ENCODE results near the gene DENND1B. TPM values are rescaled to one million over a fixed set of nuclear protein-coding genes. Genes with fewer than 3 reads are reported as not detected.
"Not testable (repeated sequence)": the region's sequence is repeated elsewhere in the genome, so short reads cannot be mapped to it uniquely, and the experiment has no call there.

Gene DENND1B
- polyA plus RNA-seq, 4 donors: 11.2 to 14.6 (median 14.0) TPM

DNA sequence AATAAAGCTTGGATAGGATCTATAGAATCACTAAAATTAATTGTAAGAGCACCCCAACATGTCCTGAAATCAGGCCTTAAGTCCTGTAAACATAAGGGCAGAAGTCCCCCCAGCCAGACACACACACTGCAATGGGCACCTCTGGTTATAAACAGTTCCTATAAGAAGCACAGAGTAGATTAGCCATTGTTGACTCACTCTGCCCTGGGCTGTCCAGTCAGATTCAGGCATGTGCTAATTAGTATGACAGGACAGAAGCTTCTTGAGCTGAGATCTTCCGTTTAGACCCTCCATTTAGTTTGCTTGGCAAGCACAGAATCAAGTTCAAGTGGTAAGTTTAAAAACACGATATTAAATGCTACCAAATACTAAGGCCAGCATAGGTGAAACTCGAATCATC is 11.8 kb upstream of the DENND1B start:
- DNase-seq (ENCODE audit: low read depth in 4 of 4, low spot score in 3 of 4): no peak

DNA sequence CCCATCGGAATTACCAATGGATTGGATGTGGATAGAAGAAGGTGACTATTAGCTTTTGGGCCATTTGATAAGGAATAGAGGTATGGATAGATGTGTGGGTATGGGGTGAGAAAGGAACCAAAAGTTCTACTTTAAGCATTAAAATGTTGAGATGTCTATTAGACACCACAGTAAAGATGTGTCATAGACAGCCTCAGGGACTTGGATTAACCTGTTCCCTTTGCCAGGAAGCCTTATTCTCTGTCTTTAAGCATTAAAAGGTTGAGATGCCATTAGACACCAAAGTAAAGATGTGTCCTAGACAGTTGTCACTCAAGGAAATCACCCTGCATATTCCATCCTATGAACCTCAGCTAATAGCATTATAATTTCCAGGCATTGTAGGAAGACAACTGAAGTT is 11.0 kb upstream of the DENND1B start:
- no peak for DNase-seq (ENCODE audit: low read depth in 4 of 4, low spot score in 3 of 4)

DNA sequence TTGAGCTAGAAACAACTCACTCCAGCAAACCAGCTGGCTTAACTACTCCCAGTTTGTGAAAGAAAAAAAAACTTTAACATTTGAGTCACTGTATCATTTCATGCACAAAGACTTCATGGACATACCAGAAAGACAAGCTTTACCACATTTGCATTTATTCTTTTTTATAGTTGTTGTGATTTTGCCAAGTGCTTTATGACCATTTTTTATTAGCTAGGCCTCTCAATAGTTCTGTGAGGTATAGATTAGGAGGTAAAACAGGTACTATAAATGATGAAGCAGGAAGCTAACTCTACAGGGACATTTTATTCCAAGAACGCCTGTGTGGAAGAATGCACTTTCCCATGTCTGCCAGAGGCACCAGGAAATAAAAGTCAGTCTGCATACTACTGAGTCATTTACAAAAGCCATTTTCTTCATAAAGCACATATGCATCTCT is 8.2 kb upstream of the DENND1B start:
- DNase-seq (ENCODE audit: low read depth in 4 of 4, low spot score in 3 of 4): peak in 1 of 4 donors; percentile 5

DNA sequence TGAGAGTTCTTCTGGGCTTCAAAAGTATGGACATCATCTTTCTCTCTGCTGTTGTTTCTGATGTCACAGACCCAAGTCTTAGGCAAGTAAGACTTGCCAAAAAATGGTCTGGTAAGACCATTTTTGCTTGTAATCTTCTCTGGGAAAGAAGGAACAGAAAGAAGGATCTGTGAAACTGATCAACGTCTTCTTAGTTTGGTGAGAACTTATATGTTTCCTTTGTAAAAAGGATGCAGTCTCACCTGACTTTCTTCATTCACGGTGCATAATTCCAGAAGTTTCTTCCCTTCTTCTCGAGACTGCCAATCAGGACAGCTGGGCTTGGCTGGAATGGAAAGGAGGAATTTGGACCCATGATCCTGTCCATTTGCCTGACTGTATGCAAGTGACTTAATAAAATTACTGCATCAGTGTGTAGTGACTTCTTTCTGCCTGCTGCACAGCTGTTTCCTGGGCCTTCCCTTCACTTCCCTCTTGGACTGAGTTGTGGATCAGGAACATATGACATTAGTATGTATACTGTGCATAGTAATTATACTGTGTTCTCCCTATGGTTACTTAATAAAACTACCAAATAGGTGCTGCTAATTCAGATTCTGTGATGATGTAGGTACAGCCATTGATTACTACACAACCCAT is 7.6 kb upstream of the DENND1B start:
- no peak for DNase-seq (ENCODE audit: low read depth in 4 of 4, low spot score in 3 of 4)

DNA sequence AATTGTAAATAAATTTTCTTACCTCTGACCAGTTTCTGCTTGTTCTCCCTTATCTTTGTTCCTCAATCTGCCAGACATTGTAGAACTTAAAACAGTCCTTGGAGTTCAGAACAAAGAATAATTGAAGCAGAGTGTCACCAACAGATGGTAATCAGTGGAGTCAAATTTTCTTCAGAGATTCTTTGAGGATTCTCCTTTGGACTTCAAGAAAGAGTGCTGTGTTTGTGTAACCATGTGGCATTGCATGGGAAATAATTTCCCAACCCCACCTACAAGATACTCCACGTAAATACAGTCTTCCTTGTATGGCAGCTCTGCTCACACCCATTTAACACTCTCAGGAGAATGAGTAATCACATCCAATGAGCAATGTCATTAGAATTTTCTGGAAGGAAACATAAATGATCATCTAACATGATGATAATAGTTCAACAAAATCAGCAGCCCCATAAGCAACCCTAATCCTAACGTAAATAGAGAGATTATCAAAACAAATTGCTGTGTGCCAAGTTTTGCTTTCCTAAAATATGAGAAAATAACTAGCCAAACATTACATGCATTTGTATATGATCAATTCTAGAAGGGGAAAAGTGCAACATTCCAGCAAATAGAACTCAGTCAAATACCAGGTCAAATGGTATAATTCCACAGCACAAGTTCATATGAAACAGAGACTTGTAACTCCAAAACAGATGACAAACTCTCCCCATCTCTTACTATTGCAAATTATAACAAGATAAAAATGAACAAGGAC is 6.9 kb upstream of the DENND1B start:
- no peak for DNase-seq (ENCODE audit: low read depth in 4 of 4, low spot score in 3 of 4)

DNA sequence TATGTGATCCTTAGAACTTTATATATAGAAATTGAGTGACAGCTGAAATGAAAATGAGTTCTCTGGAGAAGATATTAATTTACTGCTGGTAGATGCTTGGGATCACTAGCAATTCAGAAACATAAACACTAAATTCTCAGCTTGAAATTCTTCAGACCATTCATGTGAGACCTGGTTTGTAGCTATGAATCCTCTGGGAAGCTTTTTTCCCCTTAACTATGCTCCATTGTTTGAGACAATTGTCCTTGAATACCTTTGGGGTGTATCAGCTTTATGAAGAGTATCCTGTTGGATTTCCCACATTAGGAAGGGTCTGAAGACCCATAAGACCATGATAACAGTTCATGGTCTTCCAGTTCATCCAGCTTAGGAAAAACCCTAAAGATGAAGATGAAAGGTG is 4.6 kb upstream of the DENND1B start:
- no peak for DNase-seq (ENCODE audit: low read depth in 4 of 4, low spot score in 3 of 4)

DNA sequence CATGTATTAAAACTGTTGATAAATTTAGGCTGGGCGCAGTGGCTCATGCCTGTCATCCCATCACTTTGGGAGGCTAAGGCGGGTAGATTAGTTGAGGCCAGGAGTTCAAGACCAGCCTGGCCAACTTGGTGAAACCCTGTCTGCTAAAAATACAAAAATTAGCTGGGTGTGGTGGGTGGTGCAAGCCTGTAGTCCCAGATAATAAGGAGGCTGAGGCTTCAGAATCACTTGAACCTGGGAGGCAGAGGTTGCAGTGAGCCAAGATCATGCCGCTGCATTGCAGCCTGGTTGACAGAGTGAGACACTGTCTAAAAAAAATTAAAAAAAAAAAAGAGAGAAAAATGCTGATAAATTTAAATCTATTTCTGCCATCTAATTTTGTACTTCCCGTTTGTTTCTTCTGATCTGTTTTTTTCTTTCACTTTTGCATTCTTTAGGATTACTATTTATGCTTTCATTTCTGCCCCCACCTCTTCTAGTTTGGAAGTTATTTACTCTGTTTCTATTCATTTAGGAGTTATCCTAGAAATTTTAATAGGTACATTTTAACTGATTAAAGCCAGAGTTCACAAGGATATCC is 3.2 kb upstream of the DENND1B start:
- no peak for DNase-seq (ENCODE audit: low read depth in 4 of 4, low spot score in 3 of 4)

DNA sequence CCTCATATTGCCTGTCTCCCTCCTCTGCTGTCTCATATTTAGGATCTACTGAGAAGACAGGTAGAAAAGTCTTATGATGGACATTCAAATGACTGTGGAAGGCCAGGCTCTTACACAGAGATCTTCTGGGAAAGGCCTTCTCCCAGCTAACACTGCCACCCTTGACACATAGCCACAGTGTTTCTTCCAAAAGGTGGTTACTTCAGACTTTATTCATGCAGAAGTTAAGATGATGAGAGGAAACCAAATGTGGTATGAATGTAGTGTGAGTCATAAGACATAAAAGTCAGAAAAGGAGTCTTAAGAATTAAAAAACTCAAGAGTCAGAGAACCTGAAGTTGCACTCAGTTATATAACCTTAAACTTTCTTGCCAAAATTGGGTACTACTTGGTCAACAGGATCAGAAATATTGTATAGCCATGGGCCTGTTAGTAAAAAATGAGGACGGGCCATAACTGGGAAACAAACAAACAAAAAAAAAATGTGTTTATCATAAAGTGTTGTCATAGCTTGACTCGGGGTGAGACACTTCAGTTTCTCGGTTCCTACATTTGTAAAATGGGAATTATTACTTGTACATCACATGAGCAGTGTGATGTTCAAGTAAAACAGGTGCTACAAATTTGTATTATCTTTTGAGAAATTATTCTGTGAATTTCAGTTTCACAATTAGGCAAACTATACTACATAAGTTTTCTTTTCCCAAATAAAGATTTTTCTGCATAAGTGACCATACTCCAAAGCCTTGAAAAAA is 1.2 kb upstream of the DENND1B start:
- no peak for DNase-seq (ENCODE audit: low read depth in 4 of 4, low spot score in 3 of 4)

DNA sequence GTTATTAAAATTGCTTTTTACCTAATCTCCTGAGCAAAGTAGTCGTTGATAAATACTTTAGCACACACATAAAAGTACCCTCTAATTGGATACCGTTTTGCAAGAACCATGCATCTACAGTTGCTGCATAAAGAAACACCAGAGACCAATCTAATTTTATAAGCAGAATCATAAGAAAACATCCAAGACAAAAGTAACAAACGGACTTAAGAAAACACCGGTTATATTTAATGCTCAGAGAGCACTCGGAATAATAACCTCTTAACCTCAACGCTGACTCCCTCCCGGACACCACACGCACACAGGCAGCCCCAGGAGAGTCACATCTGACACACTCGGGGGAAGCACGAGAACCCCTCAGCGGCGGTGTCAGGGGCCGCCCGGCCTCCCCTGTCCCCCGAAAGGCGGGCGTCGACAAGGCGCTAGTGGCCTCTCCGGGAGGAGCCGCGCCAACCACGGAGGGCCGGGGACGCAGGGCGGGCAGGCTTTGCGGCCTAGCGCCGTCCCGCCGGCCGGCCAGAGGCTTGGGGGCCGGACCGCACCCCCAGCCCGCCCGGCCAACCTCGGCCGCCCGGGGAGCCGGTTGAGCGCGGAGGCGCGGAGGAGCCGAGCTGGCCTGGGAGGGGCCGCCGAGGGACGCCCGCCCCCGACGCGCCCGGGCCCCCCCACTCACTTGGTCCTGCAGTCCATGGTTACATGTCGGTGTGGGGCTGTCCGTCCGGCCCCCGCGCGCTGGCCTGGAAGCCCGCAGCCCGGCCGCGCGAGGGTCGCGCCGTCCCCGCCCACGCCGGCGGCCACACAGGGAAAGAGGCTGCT is 606 bp downstream of the DENND1B start:
- DNase-seq (ENCODE audit: low read depth in 4 of 4, low spot score in 3 of 4): peak; percentile 13 to 33 (median 26)

DNA sequence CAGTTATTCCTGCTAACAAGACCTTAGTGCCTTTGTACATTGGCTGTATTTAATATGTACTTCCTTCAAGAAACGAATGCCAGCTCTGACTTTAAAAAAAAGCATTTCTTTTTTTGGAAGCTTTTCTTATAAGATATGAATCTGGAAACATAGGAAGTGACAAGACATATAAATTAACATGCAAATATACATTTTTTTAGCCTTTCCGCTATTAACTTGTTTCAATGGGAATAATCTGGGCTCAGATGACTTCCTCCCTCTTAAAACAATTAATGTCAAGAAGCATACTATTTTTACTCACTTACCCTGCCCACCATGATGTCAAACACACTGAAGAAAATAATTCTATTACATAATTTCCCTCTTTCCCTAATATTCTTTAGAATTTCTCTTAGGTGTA is 1.4 kb downstream of the DENND1B start:
- no peak for DNase-seq (ENCODE audit: low read depth in 4 of 4, low spot score in 3 of 4)

DNA sequence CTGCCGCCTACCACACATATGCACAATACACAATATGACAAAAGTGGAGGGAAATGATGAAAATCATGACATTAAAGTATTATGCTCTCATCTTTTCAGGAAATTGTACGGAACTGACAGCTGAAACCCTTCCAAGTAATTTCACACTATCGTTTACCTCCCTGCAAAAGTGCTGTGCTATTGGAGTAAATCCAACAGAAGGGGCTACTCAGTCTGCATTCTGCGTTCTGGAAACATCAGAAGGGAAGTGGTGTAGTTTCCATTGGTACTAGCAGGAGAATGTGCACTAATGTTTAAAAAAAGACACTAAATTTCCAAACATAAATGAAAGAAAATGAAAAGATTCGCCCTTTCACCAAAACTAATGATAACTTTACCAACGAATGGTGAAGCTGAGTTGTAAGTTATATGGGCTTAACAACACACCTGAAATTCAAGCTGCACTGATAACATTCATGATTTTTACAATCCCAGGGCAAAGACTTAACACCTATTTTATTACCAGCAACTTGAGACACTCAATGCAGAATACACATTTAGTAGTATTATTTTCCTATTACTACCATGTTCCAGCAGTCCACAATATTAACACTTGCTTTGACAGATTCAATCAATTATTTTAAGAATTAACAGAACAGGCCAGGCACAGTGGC is 3.2 kb downstream of the DENND1B start:
- no peak for DNase-seq (ENCODE audit: low read depth in 4 of 4, low spot score in 3 of 4)

DNA sequence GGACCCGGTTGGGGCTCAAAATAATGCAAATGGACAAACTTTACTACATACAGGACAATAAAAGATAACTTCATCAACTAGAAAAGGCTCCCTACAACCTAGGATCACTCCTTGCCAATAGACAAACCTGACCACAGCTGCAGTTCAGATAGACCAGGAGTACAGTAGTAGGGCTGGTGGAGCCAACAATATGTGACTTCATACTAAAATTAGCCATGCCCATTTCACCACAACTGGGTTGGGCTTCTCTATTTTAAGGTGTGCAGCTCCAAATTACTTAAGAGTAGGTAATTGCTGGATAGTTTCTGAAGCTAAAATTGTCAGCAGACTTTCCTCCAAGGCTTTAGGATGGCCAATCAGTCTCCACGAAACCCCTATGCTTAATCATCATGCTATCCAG is 3.9 kb downstream of the DENND1B start:
- DNase-seq (ENCODE audit: low read depth in 4 of 4, low spot score in 3 of 4): no peak

DNA sequence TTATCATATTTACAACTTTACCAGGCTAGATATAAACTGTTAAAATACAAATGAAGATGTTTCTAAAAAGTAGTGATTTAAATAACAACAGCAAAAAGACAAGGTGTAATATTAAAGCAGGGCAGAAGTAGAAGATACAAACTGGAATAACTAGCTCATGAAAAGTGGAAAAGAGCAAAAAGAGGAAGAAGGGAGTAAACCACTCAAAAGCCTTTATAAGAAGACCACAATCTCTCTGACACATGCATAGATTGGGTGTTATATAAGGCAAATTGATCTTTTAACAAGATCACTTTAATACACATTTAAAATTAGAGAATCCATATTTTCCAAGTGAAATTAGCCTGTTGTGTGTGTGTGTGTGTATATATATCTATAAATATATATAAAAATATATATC is 5.0 kb downstream of the DENND1B start:
- DNase-seq (ENCODE audit: low read depth in 4 of 4, low spot score in 3 of 4): no peak

DNA sequence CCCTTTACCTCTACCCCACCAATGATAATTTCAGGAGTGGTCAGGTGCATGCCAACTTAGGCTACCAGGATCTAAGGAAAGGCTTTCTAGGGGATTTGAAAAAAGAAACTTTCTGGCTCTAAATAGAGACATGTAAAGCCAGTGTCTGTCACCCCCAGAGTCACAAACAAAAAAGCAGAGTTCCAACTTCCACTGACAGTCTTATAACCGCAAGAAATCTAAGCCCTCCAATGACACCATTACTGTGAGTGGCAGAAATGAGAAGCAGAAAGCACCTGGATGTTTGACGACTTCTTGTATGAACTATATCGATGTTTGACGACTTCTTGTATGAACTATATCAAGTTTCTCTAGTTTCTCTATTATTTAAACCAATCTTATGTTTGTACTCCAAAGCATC is 6.0 kb downstream of the DENND1B start:
- no peak for DNase-seq (ENCODE audit: low read depth in 4 of 4, low spot score in 3 of 4)

DNA sequence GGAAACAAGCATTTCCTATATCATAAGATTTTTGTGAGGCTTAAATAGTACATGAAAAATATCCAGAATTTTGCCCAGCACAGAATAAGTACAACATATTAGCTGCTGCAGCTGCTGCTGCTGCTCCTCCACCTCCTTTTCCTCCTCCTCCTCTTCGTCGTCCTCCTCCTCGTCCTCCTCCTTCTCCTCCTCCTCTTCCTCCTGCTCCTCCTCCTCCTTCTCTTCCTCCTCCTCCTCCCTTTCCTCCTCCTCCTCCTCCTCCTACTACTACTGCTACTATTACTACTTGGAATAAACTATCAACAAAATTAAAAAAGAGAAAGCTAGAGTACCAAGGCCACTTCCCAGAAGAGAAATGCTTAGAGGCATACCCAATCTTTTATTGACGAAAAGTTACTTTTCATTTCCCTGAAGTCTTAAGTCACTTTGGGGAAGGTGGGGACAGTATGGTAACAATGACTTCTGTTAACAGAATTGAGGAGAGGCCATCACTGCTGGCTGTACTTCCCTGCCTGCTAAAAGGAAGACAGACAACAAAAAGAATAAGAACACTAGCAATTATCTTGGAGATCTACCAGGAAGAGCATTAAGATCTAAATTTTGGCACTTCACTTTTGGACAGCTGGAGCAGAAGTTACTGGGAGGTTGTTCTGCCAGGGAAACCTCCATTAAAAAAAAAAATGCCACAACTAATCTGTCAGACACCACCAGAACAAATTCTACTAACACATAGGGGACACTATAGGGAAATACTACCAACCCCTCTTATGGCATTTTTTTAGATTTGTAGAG is 7.1 kb downstream of the DENND1B start:
- no peak for DNase-seq (ENCODE audit: low read depth in 4 of 4, low spot score in 3 of 4)

DNA sequence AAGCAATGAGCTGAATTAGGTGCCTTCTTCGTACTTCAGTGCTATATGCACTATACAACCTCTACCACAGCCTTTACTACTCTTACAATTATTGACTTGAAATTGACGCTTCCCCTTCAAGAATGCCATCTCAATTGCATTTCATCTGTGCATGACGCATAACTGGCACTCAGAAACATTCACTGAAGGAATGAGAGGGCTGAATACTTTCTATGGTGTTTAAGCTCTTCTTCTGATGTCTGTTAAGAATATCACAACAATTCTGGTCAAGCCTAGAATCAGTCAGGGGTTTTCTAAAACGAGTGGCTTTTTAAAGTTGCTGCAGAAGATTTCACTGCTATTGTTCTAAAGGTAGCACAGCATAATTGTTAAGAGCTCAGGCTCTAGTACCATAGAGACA is 11.5 kb downstream of the DENND1B start:
- DNase-seq (ENCODE audit: low read depth in 4 of 4, low spot score in 3 of 4): no peak

DNA sequence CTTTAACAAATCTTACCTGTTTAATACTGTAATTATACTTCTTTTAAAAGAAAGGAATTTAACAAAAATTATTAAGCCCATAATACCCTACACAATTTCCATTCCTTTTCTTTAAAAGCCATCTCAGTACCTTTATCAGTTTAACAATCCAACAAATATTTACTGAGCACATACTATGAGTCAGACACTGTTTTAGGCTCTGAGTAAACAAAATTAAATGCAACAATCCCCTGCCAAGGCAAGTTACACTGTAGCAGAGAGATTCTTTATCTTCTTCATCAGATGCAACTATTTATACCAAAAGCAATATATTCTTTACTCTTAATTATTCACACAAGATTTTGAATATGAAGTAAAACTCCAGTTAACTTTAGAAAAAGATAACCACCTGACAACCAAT is 12.0 kb downstream of the DENND1B start:
- DNase-seq (ENCODE audit: low read depth in 4 of 4, low spot score in 3 of 4): no peak

DNA sequence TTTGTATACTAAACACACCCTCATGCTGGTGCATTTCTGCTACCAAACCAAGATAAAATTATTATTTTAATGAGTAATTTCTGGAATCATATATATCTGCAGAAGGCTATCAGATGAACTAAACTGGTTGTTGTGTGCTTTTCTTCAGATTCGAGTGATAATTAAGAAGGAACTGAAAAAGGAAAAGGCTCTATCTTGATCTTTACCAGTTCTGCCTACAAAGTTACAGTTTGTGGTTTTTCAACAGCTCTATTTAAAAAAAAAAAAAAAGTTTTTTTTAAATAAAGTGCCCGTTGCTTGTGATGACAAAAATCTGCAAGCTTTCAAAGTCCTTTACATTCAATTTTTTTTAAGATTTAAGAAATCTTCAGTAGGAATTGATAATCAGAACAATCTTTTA is 13.6 kb downstream of the DENND1B start:
- DNase-seq (ENCODE audit: low read depth in 4 of 4, low spot score in 3 of 4): no peak

DNA sequence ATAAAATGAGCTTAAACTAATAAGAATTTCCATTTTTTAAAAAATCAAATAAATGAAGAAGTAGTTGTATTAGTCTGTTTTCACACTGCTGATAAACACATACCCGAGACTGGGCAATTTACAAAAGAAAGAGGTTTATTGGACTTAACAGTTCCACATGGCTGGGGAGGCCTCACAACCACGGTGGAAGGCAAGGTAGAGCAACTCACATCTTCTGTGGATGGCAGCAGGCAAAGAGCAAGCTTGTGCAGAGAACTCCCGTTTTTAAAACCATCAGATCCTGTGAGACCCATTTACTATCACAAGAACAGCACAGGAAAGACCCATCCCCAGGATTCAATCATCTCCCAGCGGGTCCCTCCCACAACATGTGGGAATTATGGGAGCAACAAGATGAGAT is 19.7 kb downstream of the DENND1B start:
- DNase-seq (ENCODE audit: low read depth in 4 of 4, low spot score in 3 of 4): not testable (repeated sequence)
